Immature natural killer cell (primary cell): ENCODE results near the gene ZBTB20. TPM values are rescaled to one million over a fixed set of nuclear protein-coding genes. Genes with fewer than 3 reads are reported as not detected.

ENCODE experiments used
- DNase-seq, 3 donors: peaks; one replicate each; pipeline ENCODE4 v3.0.0; 2022; ENCODE audit warnings: mixed read lengths in 1 of 3
- H3K27ac Mint-ChIP-seq, 6 donors: one replicate each; pipeline ENCODE4 v1.8.0; 2020; ENCODE audit warnings: mixed read lengths in 6 of 6, mild to moderate bottlenecking in 5 of 6, inconsistent platforms in 4 of 6, moderate library complexity in 3 of 6
- H3K27me3 Mint-ChIP-seq, 3 donors: one replicate each; pipeline ENCODE4 v1.8.0; 2020 to 2021; ENCODE audit warnings: low read depth in 3 of 3, mild to moderate bottlenecking in 3 of 3, mixed read lengths in 3 of 3, moderate library complexity in 3 of 3, inconsistent platforms in 1 of 3
- H3K36me3 Mint-ChIP-seq, 3 donors: one replicate each; pipeline ENCODE4 v1.8.0; 2020; ENCODE audit warnings: mixed read lengths in 3 of 3, inconsistent platforms in 2 of 3, mild to moderate bottlenecking in 2 of 3
- H3K4me1 Mint-ChIP-seq, 2 donors: one replicate each; pipeline ENCODE4 v1.8.0; 2020; ENCODE audit warnings: inconsistent platforms in 2 of 2, mild to moderate bottlenecking in 2 of 2, mixed read lengths in 2 of 2, moderate library complexity in 1 of 2
- H3K4me3 Mint-ChIP-seq, 5 donors: one replicate each; pipeline ENCODE4 v1.8.0; 2020; ENCODE audit warnings: mild to moderate bottlenecking in 5 of 5, mixed read lengths in 5 of 5, inconsistent platforms in 3 of 5, moderate library complexity in 3 of 5
- H3K9me3 Mint-ChIP-seq, 6 donors: one replicate each; pipeline ENCODE4 v1.8.0; 2020; ENCODE audit warnings: mild to moderate bottlenecking in 6 of 6, mixed read lengths in 6 of 6, inconsistent platforms in 4 of 6, moderate library complexity in 3 of 6
- polyA plus RNA-seq, 3 donors: library from polyadenylated mRNA; unstranded; fragments of 300-500 nt; fragmentation: Illumina TruSeq; gene quantifications; one replicate each; pipeline ENCODE4 v1.2.3, GENCODE V29; 2021

ZBTB20 gene
- polyA plus RNA-seq, 3 donors from 2014 or later, result 7.2 to 21.3 (median 16.5) TPM

DNA sequence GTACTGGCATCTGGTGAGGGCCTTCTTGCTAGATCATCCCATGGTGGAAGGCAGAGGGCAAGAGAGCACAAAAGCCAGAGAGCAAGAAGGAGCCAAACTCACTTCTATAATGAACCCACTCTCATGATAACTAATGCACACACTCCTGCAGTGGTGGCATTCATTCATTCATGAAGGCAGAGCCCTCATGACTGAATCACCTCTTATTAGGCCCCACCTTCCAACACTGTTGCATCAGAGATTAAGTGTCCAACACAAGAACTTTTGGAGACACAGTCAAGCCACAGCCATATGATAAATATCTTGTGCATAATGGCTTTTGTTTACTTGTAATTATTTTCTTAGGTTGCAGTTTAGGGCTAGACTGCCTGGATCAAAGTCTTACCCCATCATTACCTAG is 670.6 kb downstream of the ZBTB20 start:
- Mint-ChIP-seq H3K4me1 (peaks cover 6 to 13% of the 10 kb centered on the region in 2 donors), H3K4me3 (no peak overlapping the region), H3K9me3 (no peaks in the 10 kb centered on the region), H3K27ac (no peak overlapping the region), H3K27me3 (no peaks in the 10 kb centered on the region), H3K36me3 (no peaks in the 10 kb centered on the region)
- no peak for DNase-seq

DNA sequence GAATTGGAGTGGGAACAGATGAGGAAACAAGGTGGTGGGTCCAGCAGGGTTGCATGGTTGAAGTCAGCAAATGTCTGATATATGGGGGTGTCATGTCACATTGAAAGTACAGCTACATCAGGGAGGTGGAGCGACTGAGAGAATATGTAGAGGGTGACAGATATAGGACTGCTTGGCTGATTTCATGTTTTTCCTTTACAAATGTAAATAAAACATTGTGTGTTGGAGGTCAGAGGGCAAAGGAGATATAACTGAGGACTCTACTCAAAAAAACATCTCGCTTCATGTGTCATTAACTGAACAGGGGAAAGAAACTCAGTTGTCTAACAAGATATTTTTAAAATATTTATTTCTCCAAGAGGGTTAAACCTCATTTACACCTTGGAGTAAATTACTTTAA is 675.6 kb downstream of the ZBTB20 start:
- Mint-ChIP-seq H3K27me3 (peaks cover 0 to 2% (median 0%) of the 10 kb centered on the region in 3 donors), H3K4me3 (no peak overlapping the region), H3K36me3 (no peaks in the 10 kb centered on the region), H3K9me3 (peaks cover 0 to 2% (median 0%) of the 10 kb centered on the region in 6 donors), H3K27ac (no peak overlapping the region), H3K4me1 (no peaks in the 10 kb centered on the region)
- DNase-seq, result no peak

DNA sequence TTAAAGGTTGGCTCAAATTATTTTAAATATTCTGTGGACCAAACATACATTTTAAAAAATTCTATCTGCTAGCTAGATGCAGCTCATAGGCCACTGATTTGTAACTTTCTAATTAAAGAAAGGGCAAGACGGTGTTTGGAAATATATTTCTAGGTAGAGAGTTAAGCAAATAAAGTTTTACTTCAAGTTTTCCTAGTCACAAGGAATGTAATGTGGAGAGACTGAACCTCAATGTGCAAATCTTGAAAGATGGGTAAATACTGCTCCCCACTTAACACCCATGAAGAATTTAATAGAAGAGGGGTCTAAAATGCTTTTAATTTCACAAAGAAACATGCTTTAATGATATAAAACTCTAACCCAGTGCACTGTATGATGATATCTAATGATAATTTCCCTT is 678.0 kb downstream of the ZBTB20 start:
- H3K36me3 Mint-ChIP-seq, result no peaks in the 10 kb centered on the region
- H3K27ac Mint-ChIP-seq, result no peak overlapping the region
- H3K4me1 Mint-ChIP-seq, result no peaks in the 10 kb centered on the region
- H3K4me3 Mint-ChIP-seq, result no peak overlapping the region
- H3K27me3 Mint-ChIP-seq, result peaks cover 0 to 2% (median 0%) of the 10 kb centered on the region in 3 donors
- peaks cover 0 to 2% (median 0%) of the 10 kb centered on the region in 6 donors for H3K9me3 Mint-ChIP-seq
- no peak for DNase-seq

DNA sequence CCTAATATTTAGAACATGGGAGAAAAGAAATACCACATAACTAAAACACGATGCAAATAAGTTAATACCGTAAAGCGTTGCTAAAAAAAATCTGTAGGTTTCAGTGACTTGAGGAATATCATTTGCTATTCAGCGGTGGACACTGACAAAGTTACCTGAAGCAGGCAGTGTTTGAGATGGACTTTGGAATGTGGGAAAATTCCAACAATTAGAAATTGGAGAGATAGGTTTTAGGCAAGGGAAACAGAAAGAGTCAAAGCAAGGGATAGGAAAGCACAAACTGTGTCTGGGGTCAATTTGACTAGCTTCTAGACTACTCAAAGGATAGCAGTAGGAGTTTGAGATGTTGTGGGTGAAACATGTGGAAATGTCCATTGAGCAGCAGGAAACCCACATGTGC is 680.3 kb downstream of the ZBTB20 start:
- no peak for DNase-seq
- no peaks in the 10 kb centered on the region for H3K4me1 Mint-ChIP-seq
- H3K27ac Mint-ChIP-seq, result no peak overlapping the region
- no peaks in the 10 kb centered on the region for H3K36me3 Mint-ChIP-seq
- peaks cover 0 to 3% (median 2%) of the 10 kb centered on the region in 3 donors for H3K27me3 Mint-ChIP-seq
- peaks cover 0 to 2% (median 0%) of the 10 kb centered on the region in 6 donors for H3K9me3 Mint-ChIP-seq
- no peak overlapping the region for H3K4me3 Mint-ChIP-seq

DNA sequence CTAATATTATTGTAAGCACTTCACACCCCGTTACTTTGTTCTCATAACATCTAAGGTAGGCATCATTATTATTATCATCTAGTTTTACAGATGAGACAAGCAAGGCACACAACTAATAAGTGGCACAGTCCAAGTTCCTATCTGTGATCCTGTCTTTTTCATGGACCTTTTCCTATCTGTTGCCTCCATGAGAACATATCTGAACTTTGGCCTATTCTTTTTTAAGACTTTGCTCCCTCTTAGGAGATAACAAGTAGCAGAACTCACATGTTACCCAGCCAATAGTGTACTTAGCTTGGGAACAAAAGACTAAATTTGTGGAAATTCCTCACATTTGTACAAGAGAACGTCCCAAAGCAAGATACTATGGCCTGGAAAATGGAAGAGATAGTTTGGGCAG is 680.8 kb downstream of the ZBTB20 start:
- Mint-ChIP-seq H3K36me3 (no peaks in the 10 kb centered on the region), H3K27me3 (peaks cover 0 to 3% (median 3%) of the 10 kb centered on the region in 3 donors), H3K4me3 (no peak overlapping the region), H3K4me1 (no peaks in the 10 kb centered on the region), H3K27ac (no peak overlapping the region), H3K9me3 (peaks cover 0 to 2% (median 0%) of the 10 kb centered on the region in 6 donors)
- no peak for DNase-seq

DNA sequence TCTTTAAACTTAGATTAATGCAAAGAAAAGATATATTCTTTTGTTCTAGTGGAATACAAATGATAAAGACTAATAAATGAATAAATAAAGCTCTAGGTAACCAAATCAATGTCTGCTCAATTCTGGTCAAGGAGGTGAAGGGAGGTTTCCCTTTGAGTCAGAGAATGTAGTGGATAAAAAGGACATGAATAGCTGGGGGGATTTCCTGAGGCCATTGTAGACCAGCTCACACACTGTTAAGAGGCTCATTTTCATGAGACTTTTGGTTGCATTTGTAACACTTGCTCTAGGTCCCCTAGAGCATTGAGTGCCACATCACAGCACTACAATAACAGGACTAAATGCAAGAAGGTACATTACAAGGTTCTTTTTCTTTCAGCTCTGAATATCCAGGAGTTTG is 682.5 kb downstream of the ZBTB20 start:
- H3K27ac Mint-ChIP-seq, result no peak overlapping the region
- H3K4me3 Mint-ChIP-seq, result no peak overlapping the region
- H3K9me3 Mint-ChIP-seq, result peaks cover 0 to 2% (median 0%) of the 10 kb centered on the region in 6 donors
- peaks cover 0 to 4% (median 3%) of the 10 kb centered on the region in 3 donors for H3K27me3 Mint-ChIP-seq
- no peaks in the 10 kb centered on the region for H3K4me1 Mint-ChIP-seq
- no peaks in the 10 kb centered on the region for H3K36me3 Mint-ChIP-seq
- DNase-seq, result no peak

DNA sequence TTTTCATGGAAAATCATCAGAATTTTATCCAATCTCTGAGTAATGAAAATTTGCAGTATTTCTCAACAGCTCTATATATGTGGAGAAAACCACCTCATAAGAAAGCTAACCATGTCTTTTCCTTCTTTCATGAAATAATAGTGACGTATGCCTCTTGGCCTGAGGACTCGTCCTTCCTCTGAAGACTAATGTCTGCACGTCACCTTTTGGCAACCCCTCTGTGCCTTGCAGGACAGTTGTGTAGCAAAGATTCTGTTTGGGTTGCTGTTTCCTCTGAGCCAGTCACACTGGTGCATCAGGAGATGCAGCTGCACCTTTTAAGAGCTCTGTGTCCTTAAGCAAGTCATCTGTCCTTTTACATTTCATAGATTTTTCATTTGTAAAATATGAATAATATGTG is 684.3 kb downstream of the ZBTB20 start:
- Mint-ChIP-seq H3K27ac (no peak overlapping the region), H3K4me1 (no peaks in the 10 kb centered on the region), H3K4me3 (no peak overlapping the region), H3K27me3 (peaks cover 0 to 4% (median 3%) of the 10 kb centered on the region in 3 donors), H3K9me3 (peaks cover 0 to 2% (median 0%) of the 10 kb centered on the region in 6 donors), H3K36me3 (no peaks in the 10 kb centered on the region)
- no peak for DNase-seq

DNA sequence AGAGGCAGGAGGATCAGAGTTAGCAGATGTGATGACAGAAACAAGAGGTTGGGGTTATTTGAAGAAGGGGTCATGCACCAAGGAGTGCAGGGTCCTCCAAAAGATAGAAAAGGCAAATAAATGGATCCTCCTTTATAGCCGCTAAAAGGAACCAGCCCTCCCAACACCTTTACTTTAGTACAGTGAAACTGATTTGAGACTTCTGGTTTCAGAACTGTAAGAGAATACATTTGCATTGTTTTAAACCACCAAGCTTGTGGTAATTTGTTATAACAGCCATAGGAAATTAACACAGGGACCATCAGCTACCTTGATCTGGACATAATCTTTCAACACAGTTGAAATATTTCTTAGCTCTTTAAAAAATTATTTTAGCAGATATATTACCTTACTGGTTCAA is 686.6 kb downstream of the ZBTB20 start:
- Mint-ChIP-seq H3K4me1 (no peaks in the 10 kb centered on the region), H3K36me3 (no peaks in the 10 kb centered on the region), H3K4me3 (no peak overlapping the region), H3K27ac (no peak overlapping the region), H3K9me3 (no peaks in the 10 kb centered on the region), H3K27me3 (peaks cover 0 to 3% (median 2%) of the 10 kb centered on the region in 3 donors)
- DNase-seq, result no peak

DNA sequence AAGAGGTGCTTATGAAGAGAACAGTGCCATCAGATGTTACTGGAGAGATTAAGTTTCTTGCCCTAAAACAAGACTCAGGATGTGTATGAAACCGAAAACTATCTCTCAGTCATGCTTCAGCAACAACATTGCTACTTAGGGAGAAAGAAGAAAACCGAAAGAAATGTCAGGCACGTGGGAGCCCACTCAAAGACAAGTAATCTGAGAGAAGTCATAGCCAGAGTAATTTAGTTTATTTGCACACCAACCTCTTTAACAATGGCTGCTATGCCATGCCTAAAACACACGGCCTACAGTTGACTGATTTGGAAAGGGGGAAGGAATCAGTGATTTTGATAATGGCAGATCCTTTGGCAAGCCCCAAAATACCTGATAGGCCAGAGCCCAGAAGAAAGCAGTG is 690.3 kb downstream of the ZBTB20 start:
- Mint-ChIP-seq H3K27ac (no peak overlapping the region), H3K4me1 (peaks cover 0 to 6% of the 10 kb centered on the region in 2 donors), H3K4me3 (no peak overlapping the region), H3K9me3 (no peaks in the 10 kb centered on the region), H3K27me3 (peaks cover 0 to 3% (median 2%) of the 10 kb centered on the region in 3 donors), H3K36me3 (no peaks in the 10 kb centered on the region)
- DNase-seq, result no peak

DNA sequence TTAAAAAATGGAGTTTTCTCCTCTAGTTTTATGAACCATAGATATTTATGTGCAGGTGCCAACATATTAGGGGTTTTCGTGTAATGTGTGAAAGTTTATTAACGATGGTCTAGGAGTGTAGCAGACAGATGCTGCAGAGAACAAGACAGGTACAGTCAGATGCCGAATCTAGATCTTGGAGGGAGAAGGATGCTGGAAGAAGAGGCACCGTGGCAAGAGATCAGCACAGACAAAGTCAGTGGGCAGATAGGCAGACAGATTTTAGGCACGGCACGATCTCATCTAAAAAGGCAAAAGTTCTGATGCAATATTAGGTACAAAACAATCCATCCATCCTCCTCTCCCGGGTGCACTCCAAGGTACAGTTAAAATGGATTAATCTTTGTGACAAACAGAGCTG is 691.7 kb downstream of the ZBTB20 start:
- no peak for DNase-seq
- Mint-ChIP-seq H3K9me3 (no peaks in the 10 kb centered on the region), H3K27me3 (peaks cover 0 to 3% (median 0%) of the 10 kb centered on the region in 3 donors), H3K36me3 (no peaks in the 10 kb centered on the region), H3K27ac (no peak overlapping the region), H3K4me3 (no peak overlapping the region), H3K4me1 (peaks cover 0 to 6% of the 10 kb centered on the region in 2 donors)

DNA sequence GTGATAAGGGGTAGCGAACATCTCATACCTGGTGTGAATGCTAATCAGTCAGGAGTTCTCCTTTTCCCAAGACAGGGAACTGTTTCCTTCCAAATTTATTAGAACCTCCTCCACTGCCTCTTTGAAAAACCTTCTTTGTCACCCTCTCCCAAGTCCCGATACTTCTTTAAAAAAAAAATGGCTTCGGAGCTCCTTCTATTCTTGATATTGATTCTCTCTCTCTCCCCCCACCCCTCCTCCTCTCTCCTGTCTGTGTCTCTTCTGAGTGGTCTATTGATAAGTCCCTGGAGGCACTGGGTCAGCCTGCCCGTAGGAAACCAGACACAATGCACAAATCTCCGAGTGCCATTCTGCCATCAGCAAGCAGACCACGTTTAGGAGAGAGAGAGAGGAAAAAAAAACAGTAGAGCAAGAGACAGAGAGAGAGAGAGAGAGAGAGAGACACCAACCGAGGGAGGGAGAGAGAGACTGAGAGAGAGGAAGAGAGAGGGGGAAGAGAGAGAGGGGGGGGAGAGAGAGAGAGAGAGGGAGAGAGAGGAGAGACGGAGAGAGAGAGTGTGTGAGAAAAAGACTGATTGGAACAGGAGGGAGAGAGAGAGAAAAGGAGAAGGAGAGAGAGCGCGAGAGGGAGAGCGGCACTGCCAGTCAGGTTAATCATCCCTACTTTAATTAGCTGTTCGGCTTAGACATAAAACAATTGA is 692.4 kb downstream of the ZBTB20 start:
- H3K4me3 Mint-ChIP-seq, result no peak overlapping the region
- peaks cover 0 to 3% (median 0%) of the 10 kb centered on the region in 3 donors for H3K27me3 Mint-ChIP-seq
- peak; percentile 21 to 39 (median 38) for DNase-seq
- no peaks in the 10 kb centered on the region for H3K9me3 Mint-ChIP-seq
- no peak overlapping the region for H3K27ac Mint-ChIP-seq
- H3K36me3 Mint-ChIP-seq, result no peaks in the 10 kb centered on the region
- peaks cover 0 to 6% of the 10 kb centered on the region in 2 donors for H3K4me1 Mint-ChIP-seq

DNA sequence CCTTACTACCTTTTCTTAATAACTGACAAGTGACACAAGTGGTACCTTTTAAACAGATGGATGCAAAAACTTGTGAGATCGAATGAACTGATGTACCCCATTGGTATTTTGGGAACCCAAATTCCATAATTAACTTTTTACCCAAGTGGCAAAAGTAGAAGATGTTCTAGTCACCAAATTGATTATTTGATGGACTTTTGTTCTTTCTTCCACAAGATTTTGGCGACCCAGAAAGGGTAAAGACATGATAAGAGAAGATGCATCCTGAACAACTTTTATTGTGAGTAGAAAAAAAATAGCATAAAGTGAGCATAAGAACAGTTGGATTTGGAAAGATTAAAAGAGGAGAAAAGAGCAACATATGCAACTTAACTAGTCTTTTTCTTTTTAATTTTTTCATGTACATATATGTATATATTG is 693.7 kb downstream of the ZBTB20 start:
- peaks cover 0 to 3% (median 0%) of the 10 kb centered on the region in 3 donors for H3K27me3 Mint-ChIP-seq
- H3K36me3 Mint-ChIP-seq, result no peaks in the 10 kb centered on the region
- no peak for DNase-seq
- peak overlapping the region in 1 of 5 donors; percentile 45 for H3K4me3 Mint-ChIP-seq
- no peak overlapping the region for H3K27ac Mint-ChIP-seq
- H3K4me1 Mint-ChIP-seq, result peaks cover 0 to 6% of the 10 kb centered on the region in 2 donors
- no peaks in the 10 kb centered on the region for H3K9me3 Mint-ChIP-seq

DNA sequence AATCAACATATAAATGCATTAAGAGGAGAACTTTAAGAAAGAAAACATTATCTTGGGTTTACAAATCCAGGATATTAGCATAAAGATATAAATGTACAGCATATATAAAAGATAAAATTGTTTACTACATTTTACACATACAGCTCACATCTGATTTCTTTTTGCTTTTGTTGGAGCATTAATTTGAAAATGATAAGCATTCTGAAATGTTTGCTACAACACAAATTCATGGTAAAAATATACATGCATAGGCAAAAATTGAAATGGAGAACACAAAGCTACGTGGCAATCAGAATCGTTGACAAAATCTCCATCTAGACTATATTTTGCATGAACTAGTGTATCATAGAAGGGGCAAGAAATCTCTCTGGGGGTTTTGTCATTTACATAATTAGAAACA is 694.2 kb downstream of the ZBTB20 start:
- DNase-seq, result no peak
- Mint-ChIP-seq H3K27ac (no peak overlapping the region), H3K36me3 (no peaks in the 10 kb centered on the region), H3K4me1 (peaks cover 0 to 6% of the 10 kb centered on the region in 2 donors), H3K4me3 (no peak overlapping the region), H3K9me3 (no peaks in the 10 kb centered on the region), H3K27me3 (peaks cover 0 to 3% (median 0%) of the 10 kb centered on the region in 3 donors)

DNA sequence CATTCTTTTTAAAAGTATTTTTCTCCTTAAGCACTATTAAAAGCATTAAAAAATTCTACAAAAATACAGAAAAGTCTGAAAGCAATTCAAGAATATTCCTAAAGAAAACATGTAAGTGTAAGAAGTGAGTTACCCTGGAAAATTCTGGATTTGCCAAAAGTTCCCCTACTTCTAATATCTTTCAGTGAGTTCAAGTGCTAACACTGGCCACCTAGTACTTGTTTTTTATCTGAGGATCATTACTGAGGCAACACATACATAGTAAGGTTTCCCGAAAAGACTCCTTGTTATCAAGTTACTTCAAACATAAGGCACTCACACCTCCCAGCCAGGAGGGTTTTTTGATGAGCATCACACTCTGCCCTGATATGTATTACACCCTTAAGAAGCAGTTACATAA is 694.8 kb downstream of the ZBTB20 start:
- no peak overlapping the region for H3K4me3 Mint-ChIP-seq
- no peaks in the 10 kb centered on the region for H3K9me3 Mint-ChIP-seq
- peaks cover 0 to 3% (median 0%) of the 10 kb centered on the region in 3 donors for H3K27me3 Mint-ChIP-seq
- no peaks in the 10 kb centered on the region for H3K36me3 Mint-ChIP-seq
- H3K27ac Mint-ChIP-seq, result no peak overlapping the region
- H3K4me1 Mint-ChIP-seq, result peaks cover 0 to 6% of the 10 kb centered on the region in 2 donors
- no peak for DNase-seq

DNA sequence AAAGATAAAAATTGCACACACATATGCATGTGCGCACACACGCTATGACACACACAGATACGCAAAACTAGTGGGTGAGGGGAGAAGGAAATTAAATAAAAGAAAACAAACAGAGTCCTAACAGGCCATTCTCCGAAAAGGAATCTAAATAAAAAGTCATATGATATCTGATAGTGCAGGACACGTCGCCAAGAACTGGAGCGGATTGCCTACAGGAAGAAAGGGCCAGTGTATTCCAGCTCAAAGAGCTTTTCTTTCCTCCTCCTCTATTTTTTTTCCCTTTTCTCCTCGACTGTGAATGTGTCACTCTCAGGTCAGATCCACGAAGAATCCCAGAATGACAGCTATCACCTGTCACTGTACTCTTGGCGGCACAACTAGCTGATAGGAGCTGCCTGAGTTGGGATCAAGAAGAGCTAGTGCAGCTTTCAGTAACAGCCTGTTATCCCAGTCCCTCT is 695.5 kb downstream of the ZBTB20 start:
- no peak for DNase-seq
- peaks cover 0 to 6% of the 10 kb centered on the region in 2 donors for H3K4me1 Mint-ChIP-seq
- H3K27ac Mint-ChIP-seq, result no peak overlapping the region
- H3K27me3 Mint-ChIP-seq, result peaks cover 0 to 3% (median 0%) of the 10 kb centered on the region in 3 donors
- H3K36me3 Mint-ChIP-seq, result no peaks in the 10 kb centered on the region
- no peak overlapping the region for H3K4me3 Mint-ChIP-seq
- no peaks in the 10 kb centered on the region for H3K9me3 Mint-ChIP-seq
